Thymus (tissue), 11 donors: ENCODE results near the gene RNF220. TPM values are rescaled to one million over a fixed set of nuclear protein-coding genes. Genes with fewer than 3 reads are reported as not detected.

Experiments
- DNase-seq, 9 donors: peaks; one replicate each; pipeline ENCODE4 v3.0.0-alpha.2; 2013; ENCODE audit warnings: low spot score in 9 of 9, low read depth in 6 of 9, missing footprints in 1 of 9
- H3K27ac ChIP-seq, 2 donors: one replicate each; pipeline ENCODE4 v1.5.1; 2013; ENCODE audit warnings: control low read depth in 1 of 2, low read depth in 1 of 2, low read length in 1 of 2, mild to moderate bottlenecking in 1 of 2, moderate library complexity in 1 of 2
- H3K27me3 ChIP-seq, 2 donors: one replicate each; pipeline ENCODE4 v1.5.1; 2013; ENCODE audit warnings: low read length in 1 of 2; ENCODE audit not compliant: control insufficient read depth in 2 of 2, insufficient read depth in 1 of 2
- H3K36me3 ChIP-seq, 2 donors: one replicate each; pipeline ENCODE4 v1.5.1; 2013; ENCODE audit warnings: low read length in 1 of 2, mild to moderate bottlenecking in 1 of 2, moderate library complexity in 1 of 2; ENCODE audit not compliant: control insufficient read depth in 2 of 2, insufficient read depth in 2 of 2
- H3K4me1 ChIP-seq, 2 donors: one replicate each; pipeline ENCODE4 v1.5.1; 2013; ENCODE audit warnings: low read length in 2 of 2; ENCODE audit not compliant: control insufficient read depth in 2 of 2, insufficient read depth in 2 of 2
- H3K4me3 ChIP-seq, 2 donors: one replicate each; pipeline ENCODE4 v1.5.1; 2013; ENCODE audit warnings: low read length in 2 of 2, control low read depth in 1 of 2, mild to moderate bottlenecking in 1 of 2
- H3K9me3 ChIP-seq, 2 donors: one replicate each; pipeline ENCODE4 v1.5.1; 2013; ENCODE audit warnings: low read length in 1 of 2, mild to moderate bottlenecking in 1 of 2; ENCODE audit not compliant: control insufficient read depth in 2 of 2, insufficient read depth in 1 of 2
- WGBS: extraction: QIAGEN DNeasy Blood & Tissue Kit; methylation state at CpG from one replicate; pipeline ENCODE4 v1.1.7; 2013; 5-methylcytosine and 5-hydroxymethylcytosine counted together
- polyA plus RNA-seq: library from polyadenylated mRNA; stranded (reverse); fragments of 200-250 nt; gene quantifications from one replicate; pipeline ENCODE4 v1.2.3, GENCODE V29; 2013
- total RNA-seq: library from RNA; stranded (reverse); fragments of 120-200 nt; gene quantifications from one replicate; pipeline ENCODE4 v1.2.4, GENCODE V29; 2013
- donor health status: healthy.

Gene RNF220
- total and polyA plus RNA-seq, 2 donors: 66.3 to 70.0 TPM

DNA sequence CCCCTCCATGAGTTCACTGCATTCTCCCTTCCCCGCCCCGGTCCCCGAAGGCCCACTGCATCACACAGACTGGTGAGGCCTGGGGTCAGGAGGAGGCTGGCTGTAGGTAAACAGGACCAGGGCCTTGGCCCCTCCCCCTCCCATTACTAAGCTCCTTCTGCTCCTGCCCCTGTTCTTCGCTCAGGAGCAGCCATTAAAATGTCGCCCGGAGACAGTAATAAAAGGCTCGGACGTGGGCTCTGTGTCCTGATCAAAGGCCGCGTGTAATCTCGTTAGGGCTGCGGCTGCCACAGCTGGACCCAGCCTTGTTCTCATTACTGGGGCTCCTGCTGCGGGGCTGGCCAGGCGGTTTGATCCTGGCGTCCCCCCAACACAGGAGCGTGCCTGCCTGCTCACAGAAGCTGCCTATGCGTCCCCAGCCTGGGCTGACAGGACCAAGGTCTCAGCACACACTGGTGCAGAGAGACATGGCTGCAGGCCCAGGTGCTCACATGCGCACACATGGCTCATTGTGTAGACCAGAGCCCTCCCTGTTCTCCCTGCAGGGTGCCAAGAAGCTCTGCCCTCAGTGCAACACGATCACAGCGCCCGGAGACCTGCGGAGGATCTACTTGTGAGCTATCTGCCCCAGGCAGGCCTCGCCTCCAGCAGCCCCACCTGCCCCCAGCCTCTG, 245.2 kb downstream of the RNF220 start:
- H3K4me3 ChIP-seq: no peak overlapping the region
- no peaks in the 10 kb centered on the region for H3K9me3 ChIP-seq
- H3K36me3 ChIP-seq: peaks cover 65% of the 10 kb centered on the region in 2 donors
- no peaks in the 10 kb centered on the region for H3K4me1 ChIP-seq
- no peak overlapping the region for H3K27ac ChIP-seq
- no peaks in the 10 kb centered on the region for H3K27me3 ChIP-seq
- WGBS: 98% methylated on average over 23 of the region's 23 CpGs
- no peak for DNase-seq

DNA sequence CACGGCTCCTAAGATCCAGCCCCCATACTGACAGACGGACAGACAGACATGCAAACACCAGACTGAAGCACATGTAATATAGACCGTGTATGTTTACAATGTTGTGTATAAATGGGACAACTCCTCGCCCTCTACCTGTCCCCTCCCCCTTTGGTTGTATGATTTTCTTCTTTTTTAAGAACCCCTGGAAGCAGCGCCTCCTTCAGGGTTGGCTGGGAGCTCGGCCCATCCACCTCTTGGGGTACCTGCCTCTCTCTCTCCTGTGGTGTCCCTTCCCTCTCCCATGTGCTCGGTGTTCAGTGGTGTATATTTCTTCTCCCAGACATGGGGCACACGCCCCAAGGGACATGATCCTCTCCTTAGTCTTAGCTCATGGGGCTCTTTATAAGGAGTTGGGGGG, 246.0 kb downstream of the RNF220 start:
- H3K9me3 ChIP-seq: no peaks in the 10 kb centered on the region
- H3K27me3 ChIP-seq: no peaks in the 10 kb centered on the region
- 90% methylated on average over 8 of the region's 8 CpGs for WGBS
- H3K27ac ChIP-seq: no peak overlapping the region
- no peaks in the 10 kb centered on the region for H3K4me1 ChIP-seq
- no peak overlapping the region for H3K4me3 ChIP-seq
- no peak for DNase-seq
- peaks cover 57 to 58% of the 10 kb centered on the region in 2 donors for H3K36me3 ChIP-seq

DNA sequence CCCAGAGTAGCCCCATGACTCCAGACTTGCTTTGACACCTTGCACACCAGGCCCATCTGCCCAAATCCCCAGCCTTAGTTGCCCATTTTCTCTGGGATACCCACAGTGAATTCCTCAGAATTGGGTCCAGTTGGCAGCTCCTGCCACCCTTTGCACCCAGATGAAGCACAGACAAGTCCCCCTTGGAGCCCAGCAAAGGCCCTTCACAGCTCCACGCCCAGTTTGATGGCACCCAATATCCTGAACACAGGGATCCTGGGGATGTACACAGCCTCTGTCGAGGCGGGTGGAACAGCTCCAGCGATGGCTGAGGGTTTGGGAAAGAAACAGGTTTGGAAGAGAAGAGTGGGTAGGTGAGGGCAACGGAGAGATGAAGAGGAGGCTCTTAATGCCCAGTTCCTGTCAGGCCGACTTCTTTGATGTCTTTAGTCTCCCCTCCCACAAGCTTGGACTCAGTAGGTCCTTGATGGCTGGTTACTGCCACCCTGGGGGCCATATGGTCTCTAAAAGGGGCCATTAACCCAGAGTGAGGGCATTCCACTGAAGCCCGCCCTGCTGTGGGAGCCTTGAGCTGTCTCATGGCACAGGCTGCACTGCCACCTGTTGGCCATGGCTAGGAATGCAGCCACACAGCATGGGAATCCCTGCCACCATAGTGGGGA, 247.5 kb downstream of the RNF220 start:
- Histone ChIP-seq H3K4me3 (no peak overlapping the region), H3K36me3 (peaks cover 43% of the 10 kb centered on the region in 2 donors), H3K4me1 (no peaks in the 10 kb centered on the region), H3K9me3 (no peaks in the 10 kb centered on the region), H3K27me3 (no peaks in the 10 kb centered on the region), H3K27ac (no peak overlapping the region)
- WGBS: 80% methylated on average over 7 of the region's 7 CpGs
- peak in 7 of 9 donors; percentile 37 to 80 (median 61) for DNase-seq

DNA sequence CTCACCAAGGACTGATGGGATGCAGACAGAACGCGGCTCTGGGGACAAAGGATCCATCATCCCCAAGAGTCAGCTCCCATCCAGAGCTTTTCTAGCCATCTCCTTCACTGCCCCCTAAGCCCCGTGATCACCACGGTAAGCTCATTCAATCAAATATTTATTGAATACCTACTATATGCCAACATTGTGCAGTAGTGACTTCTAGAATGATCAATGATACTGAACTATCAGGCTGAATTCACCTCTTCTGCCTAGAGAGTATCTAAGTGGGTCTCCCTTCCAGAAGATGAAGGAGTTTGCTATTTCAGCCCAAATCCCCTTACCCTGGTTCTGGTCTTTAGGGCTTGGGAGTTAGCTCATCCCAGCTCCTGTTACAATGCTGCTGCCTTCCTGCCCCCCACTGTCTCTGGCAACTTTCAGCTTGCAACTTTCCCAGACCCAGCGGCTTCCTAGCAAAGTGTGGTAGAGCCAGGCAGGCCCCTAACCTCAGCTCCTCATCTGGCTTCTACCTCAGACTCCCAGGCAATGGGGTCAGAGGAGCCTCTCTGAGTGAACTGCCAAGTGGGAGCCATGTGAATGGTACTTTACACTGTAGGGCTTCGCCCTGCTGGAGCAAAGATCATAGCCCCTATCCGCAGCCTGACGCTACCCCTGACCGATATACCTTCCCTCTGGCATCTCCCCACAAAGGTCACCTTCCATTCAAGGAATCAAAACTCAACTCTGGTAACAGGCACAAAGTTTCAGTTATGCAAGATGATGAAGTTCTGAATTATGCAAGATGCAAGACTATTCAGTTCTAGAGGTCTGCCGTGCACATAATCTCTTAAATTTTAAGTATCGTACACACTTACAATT, 248.3 kb downstream of the RNF220 start:
- Histone ChIP-seq H3K27me3 (no peaks in the 10 kb centered on the region), H3K9me3 (no peaks in the 10 kb centered on the region), H3K27ac (no peak overlapping the region), H3K36me3 (peaks cover 36 to 38% of the 10 kb centered on the region in 2 donors), H3K4me1 (no peaks in the 10 kb centered on the region), H3K4me3 (no peak overlapping the region)
- no peak for DNase-seq
- WGBS: 84% methylated on average over 11 of the region's 11 CpGs

DNA sequence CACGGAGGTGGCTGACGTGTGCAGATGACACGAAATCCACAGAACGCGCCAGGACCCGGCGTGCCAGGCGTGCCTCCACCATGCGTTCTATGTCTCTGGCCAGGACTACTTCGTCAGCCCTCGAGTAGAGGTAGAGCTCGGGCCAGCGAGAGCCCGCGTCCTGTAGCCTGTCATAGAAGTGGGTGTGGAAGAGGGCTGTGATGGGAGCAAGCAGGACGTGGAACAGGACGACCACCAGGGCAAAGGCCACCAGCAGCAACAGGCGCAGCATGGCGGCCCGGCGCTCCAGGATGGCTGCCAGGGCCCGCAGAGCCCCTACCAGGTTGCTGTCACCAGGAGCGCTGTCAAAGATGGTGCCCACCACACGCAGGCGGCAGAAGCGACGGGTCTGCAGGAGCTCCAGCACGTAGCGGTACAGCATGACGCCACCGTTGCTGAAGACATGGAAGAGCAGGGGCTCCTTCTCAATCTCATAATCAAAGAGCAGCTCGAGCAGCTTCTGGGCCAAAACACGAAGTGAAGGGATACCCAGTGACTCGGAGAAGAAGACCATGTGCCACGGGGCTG, 249.6 kb downstream of the RNF220 start:
- WGBS: 97% methylated on average over 35 of the region's 35 CpGs
- no peak for DNase-seq
- Histone ChIP-seq H3K4me1 (no peaks in the 10 kb centered on the region), H3K27ac (no peak overlapping the region), H3K27me3 (no peaks in the 10 kb centered on the region), H3K9me3 (no peaks in the 10 kb centered on the region), H3K4me3 (no peak overlapping the region), H3K36me3 (peaks cover 23 to 24% of the 10 kb centered on the region in 2 donors)

DNA sequence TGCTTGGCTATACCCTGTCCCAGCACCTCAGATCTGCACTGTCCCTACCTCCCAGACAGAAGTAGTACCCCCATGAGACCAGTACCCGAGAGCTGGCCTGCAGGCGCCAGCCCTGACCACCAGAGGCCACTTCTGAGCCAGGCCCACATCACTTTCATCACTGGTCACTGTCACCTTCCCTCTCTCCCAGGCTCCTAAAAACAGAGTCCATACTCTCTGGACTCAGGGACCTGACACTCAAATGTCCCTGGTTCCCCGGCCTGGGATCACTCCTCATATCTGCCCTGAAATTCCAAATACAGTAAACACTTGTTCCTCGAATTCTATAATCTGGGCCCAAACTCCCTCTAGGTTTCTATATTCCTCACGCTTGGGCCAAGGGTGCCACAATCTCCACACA, 250.6 kb downstream of the RNF220 start:
- H3K36me3 ChIP-seq: peaks cover 15 to 16% of the 10 kb centered on the region in 2 donors

DNA sequence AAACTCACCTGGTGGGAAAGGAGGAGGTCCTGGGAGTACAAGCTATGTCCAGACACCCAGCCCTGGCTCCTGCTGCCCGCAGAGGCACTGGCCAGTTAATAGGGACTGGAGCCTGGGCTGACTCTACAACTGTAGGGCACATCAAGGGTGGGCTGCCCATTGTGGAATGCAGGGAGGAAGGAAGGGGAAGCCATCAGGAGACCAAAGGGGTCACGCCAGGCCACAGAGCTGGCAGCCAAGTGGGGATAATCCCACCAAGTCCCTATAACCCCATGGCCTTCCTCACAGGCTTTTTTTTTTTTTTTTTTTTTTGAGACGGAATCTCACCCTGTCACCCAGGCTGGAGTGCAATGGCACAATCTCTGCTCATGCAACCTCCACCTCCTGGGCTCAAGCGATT, 254.5 kb downstream of the RNF220 start:
- over 99% methylated on average over 4 of the region's 4 CpGs for WGBS
- Histone ChIP-seq H3K9me3 (no peaks in the 10 kb centered on the region), H3K36me3 (peaks cover 0 to 3% of the 10 kb centered on the region in 2 donors), H3K27me3 (no peaks in the 10 kb centered on the region), H3K4me3 (no peak overlapping the region), H3K27ac (no peak overlapping the region), H3K4me1 (peaks cover 0 to 21% of the 10 kb centered on the region in 2 donors)
- DNase-seq: no peak

More for the DNA sequence above, 250.6 kb downstream of the RNF220 start:
- H3K4me1 ChIP-seq: no peaks in the 10 kb centered on the region
- DNase-seq: no peak
- no peaks in the 10 kb centered on the region for H3K27me3 ChIP-seq
- H3K27ac ChIP-seq: no peak overlapping the region
- WGBS: 95% methylated on average over 5 of the region's 5 CpGs
- H3K9me3 ChIP-seq: no peaks in the 10 kb centered on the region
- no peak overlapping the region for H3K4me3 ChIP-seq

DNA sequence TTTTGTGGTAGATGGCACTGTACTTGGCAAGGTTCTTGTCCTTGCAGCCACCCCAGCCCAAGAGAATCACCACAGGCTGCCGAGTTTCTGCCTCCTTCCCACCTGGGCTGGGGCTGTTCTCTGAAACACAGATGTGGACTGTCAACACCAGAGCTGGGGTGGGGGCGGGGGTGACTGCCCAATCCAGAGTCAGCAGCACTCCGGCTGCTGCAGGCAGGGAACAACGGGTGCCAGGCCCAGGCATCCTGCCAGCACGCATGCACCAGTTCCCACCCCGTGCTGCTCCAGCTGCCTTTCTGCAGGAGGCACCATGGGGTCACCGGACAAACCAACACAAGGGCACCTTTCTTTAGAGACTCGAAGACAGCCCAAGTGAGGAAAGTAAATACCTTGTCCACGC, 255.1 kb downstream of the RNF220 start:
- peaks cover 0 to 3% of the 10 kb centered on the region in 2 donors for H3K36me3 ChIP-seq
- no peaks in the 10 kb centered on the region for H3K9me3 ChIP-seq
- WGBS: 94% methylated on average over 9 of the region's 9 CpGs
- peaks cover 0 to 22% of the 10 kb centered on the region in 2 donors for H3K4me1 ChIP-seq
- H3K27ac ChIP-seq: no peak overlapping the region
- H3K27me3 ChIP-seq: no peaks in the 10 kb centered on the region
- no peak for DNase-seq
- H3K4me3 ChIP-seq: no peak overlapping the region
